Hepatocyte (in vitro differentiated cells): ENCODE measurements around the gene FTCD.

Experiments used
- EZH2 ChIP-seq: fragments of 200-600 bp; sonication (generic); IDR thresholded peaks from 2 replicates; pipeline ENCODE4 v1.6.1; 2016; ENCODE audit warnings: antibody characterized with exemption, mild to moderate bottlenecking, borderline replicate concordance
- EZH2phosphoT487 ChIP-seq: fragments of 200-600 bp; sonication (generic); IDR thresholded peaks from one replicate; pipeline ENCODE4 v1.6.1; 2018; ENCODE audit warnings: antibody characterized with exemption, mild to moderate bottlenecking, low read depth, moderate library complexity; ENCODE audit not compliant: unreplicated experiment, severe bottlenecking
- TF ChIP-seq, protein P1 (sequence below): fragments of 200-600 bp; sonication (generic); IDR thresholded peaks from 2 replicates; pipeline ENCODE4 v1.5.1; 2016; ENCODE audit warnings: antibody characterized with exemption, mild to moderate bottlenecking; ENCODE audit not compliant: poor library complexity

DNA sequence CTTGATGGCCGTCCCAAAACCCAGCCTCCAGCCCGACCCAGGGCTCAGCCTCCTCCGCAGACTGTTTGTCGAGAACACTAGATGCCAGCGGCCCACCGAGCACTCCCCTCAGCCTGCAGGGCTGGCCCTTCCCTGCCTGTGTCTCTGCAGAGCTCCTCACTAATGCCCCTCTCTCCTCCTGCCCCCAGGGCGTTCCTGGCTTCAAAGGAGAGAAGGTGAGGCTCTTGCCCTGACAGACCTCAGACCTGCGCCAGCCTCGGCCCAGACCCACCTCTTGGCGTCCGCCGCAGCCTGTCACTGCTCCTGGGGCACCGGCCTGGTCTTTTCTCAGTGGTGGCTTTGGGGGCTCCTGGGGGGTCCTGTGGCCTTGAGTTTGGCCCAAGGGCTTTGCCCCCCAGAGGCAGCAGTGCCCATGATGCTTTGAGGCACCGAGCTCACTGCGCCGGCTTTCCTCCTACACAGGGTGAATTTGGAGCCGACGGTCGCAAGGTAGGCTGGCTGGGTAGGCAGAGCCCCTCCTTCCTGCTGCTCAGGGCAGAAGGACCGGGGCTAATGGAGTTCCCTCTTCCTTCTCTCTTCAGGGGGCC lies 39.1 kb downstream of the FTCD start:
- TF ChIP-seq, protein P1, sequence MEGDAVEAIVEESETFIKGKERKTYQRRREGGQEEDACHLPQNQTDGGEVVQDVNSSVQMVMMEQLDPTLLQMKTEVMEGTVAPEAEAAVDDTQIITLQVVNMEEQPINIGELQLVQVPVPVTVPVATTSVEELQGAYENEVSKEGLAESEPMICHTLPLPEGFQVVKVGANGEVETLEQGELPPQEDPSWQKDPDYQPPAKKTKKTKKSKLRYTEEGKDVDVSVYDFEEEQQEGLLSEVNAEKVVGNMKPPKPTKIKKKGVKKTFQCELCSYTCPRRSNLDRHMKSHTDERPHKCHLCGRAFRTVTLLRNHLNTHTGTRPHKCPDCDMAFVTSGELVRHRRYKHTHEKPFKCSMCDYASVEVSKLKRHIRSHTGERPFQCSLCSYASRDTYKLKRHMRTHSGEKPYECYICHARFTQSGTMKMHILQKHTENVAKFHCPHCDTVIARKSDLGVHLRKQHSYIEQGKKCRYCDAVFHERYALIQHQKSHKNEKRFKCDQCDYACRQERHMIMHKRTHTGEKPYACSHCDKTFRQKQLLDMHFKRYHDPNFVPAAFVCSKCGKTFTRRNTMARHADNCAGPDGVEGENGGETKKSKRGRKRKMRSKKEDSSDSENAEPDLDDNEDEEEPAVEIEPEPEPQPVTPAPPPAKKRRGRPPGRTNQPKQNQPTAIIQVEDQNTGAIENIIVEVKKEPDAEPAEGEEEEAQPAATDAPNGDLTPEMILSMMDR: no peak
- TF ChIP-seq EZH2 (no peak), EZH2phosphoT487 (no peak)
